ENCODE results near the gene SAYSD1. TPM values are rescaled to one million over a fixed set of nuclear protein-coding genes. Genes with fewer than 3 reads are reported as not detected.

Gene SAYSD1
- total and polyA plus RNA-seq, 2 donors (not counting 1 experiment from before 2014, with no cell fraction given), result 4.6 to 17.8 TPM

- H3K4me3 ChIP-seq (ENCODE audit: control extremely low read depth in 1 of 5, extremely low read depth in 1 of 5, insufficient read depth in 1 of 5, low read depth in 2 of 5, low read length in 4 of 5), result no peak overlapping the region
- H3K27ac ChIP-seq (ENCODE audit: low read length in 2 of 2), result no peak overlapping the region
- Mint-ChIP-seq H3K27me3 (peaks cover 44% of the 10 kb centered on the region), H3K27ac (no peak overlapping the region), H3K4me1 (no peaks in the 10 kb centered on the region), H3K9me3 (ENCODE audit: insufficient read depth) (peaks cover 6% of the 10 kb centered on the region), H3K4me3 (no peak overlapping the region)
- ChIA-PET POLR2A (no interaction called here), CTCF (interaction anchor here (0.9 kb wide), 1 partner anchor 9 kb away, joined by 3 read pairs; no protein-coding TSS in a partner anchor)
- 42% methylated on average over 3 of the region's 3 CpGs for WGBS (ENCODE audit: insufficient coverage)
- ATAC-seq (ENCODE audit: low read depth), result no peak
- TF ChIP-seq EZH2 (IDR thresholded peaks at IDR 0.05; ENCODE audit: borderline replicate concordance, insufficient read depth, low read depth, low read length, poor library complexity, severe bottlenecking) (no peak), CTCF (IDR thresholded peaks at IDR 0.05) (no peak)
- H3K79me2 ChIP-seq (ENCODE audit: control insufficient read depth, insufficient read depth, low read length), result no peaks in the 10 kb centered on the region
- no peak for DNase-seq
- no peak overlapping the region for H3K4me2 ChIP-seq (replicated peaks; ENCODE audit: low read depth, low read length, poor library complexity, severe bottlenecking)
- peaks cover 0 to 9% (median 5%) of the 10 kb centered on the region in 4 experiments for H3K27me3 ChIP-seq (replicated peaks in 1 of 4; ENCODE audit: control extremely low read depth in 1 of 4, control insufficient read depth in 3 of 4, insufficient read depth in 4 of 4, low read length in 3 of 4)
- intact Hi-C loops (cut with micrococcal nuclease), result no loop called here
- no peaks in the 10 kb centered on the region for H3K36me3 ChIP-seq (replicated peaks in 1 of 2; ENCODE audit: control extremely low read depth in 1 of 2, control insufficient read depth in 1 of 2, extremely low read depth in 1 of 2, insufficient read depth in 2 of 2, low read length in 1 of 2)
- H3K9me3 ChIP-seq (ENCODE audit: control extremely low read depth in 1 of 3, control insufficient read depth in 2 of 3, insufficient read depth in 1 of 3, low read length in 2 of 3), result peaks cover 0 to 3% (median 0%) of the 10 kb centered on the region in 3 donors
- H4K20me1 ChIP-seq (ENCODE audit: control insufficient read depth, insufficient read depth, low read length, poor library complexity, severe bottlenecking), result no peaks in the 10 kb centered on the region
- H3K9ac ChIP-seq (ENCODE audit: low read length), result no peak overlapping the region
- no peaks in the 10 kb centered on the region for H3K4me1 ChIP-seq (ENCODE audit: control insufficient read depth in 2 of 2, insufficient read depth in 2 of 2, low read length in 2 of 2)
- H2AFZ ChIP-seq (ENCODE audit: insufficient read depth, low read depth, low read length, poor library complexity, severe bottlenecking), result no peak overlapping the region
These were observed 42.5 kb upstream of the SAYSD1 start for GRCh38 chr6:39157511-39157910.

GRCh38 chr6:39156801-39157200 is 41.8 kb upstream of the SAYSD1 start:
- Histone ChIP-seq H3K36me3 (replicated peaks in 1 of 2; ENCODE audit: control extremely low read depth in 1 of 2, control insufficient read depth in 1 of 2, extremely low read depth in 1 of 2, insufficient read depth in 2 of 2, low read length in 1 of 2) (no peaks in the 10 kb centered on the region), H3K9ac (ENCODE audit: low read length) (no peak overlapping the region), H3K27me3 (replicated peaks in 1 of 4; ENCODE audit: control extremely low read depth in 1 of 4, control insufficient read depth in 3 of 4, insufficient read depth in 4 of 4, low read length in 3 of 4) (peaks cover 0 to 16% (median 6%) of the 10 kb centered on the region in 4 experiments), H3K27ac (ENCODE audit: low read length in 2 of 2) (no peak overlapping the region), H3K4me2 (replicated peaks; ENCODE audit: low read depth, low read length, poor library complexity, severe bottlenecking) (no peak overlapping the region), H3K79me2 (ENCODE audit: control insufficient read depth, insufficient read depth, low read length) (no peaks in the 10 kb centered on the region), H3K9me3 (ENCODE audit: control extremely low read depth in 1 of 3, control insufficient read depth in 2 of 3, insufficient read depth in 1 of 3, low read length in 2 of 3) (peaks cover 0 to 3% (median 0%) of the 10 kb centered on the region in 3 donors), H3K4me3 (ENCODE audit: control extremely low read depth in 1 of 5, extremely low read depth in 1 of 5, insufficient read depth in 1 of 5, low read depth in 2 of 5, low read length in 4 of 5) (no peak overlapping the region), H2AFZ (ENCODE audit: insufficient read depth, low read depth, low read length, poor library complexity, severe bottlenecking) (no peak overlapping the region), H4K20me1 (ENCODE audit: control insufficient read depth, insufficient read depth, low read length, poor library complexity, severe bottlenecking) (no peaks in the 10 kb centered on the region), H3K4me1 (ENCODE audit: control insufficient read depth in 2 of 2, insufficient read depth in 2 of 2, low read length in 2 of 2) (no peaks in the 10 kb centered on the region)
- Mint-ChIP-seq H3K27ac (no peak overlapping the region), H3K4me3 (no peak overlapping the region), H3K27me3 (peaks cover 51% of the 10 kb centered on the region), H3K4me1 (no peaks in the 10 kb centered on the region), H3K9me3 (ENCODE audit: insufficient read depth) (peaks cover 6% of the 10 kb centered on the region)
- 100% methylated on average over 1 of the region's 3 CpGs for WGBS (ENCODE audit: insufficient coverage)
- DNase-seq (no peak), ATAC-seq (ENCODE audit: low read depth) (no peak)
- ChIA-PET CTCF (no interaction called here), POLR2A (no interaction called here)
- intact Hi-C loops (cut with micrococcal nuclease), result no loop called here
- TF ChIP-seq CTCF (IDR thresholded peaks at IDR 0.05) (no peak), EZH2 (IDR thresholded peaks at IDR 0.05; ENCODE audit: borderline replicate concordance, insufficient read depth, low read depth, low read length, poor library complexity, severe bottlenecking) (no peak)

All from B cell (primary cell).